HL-60/S4 treated with retinoic acid at 250 ng/mL for 4 days and 3 days (cell line): ENCODE measurements around the gene HTT-AS.

Experiments
- in situ Hi-C: fragments of 300-500 bp; cut with MboI; formaldehyde crosslinking; loops from 2 replicates; pipeline ENCODE4 v1.7.0; 2022; ENCODE audit warnings: low sequenced_read_pairs

Gene HTT-AS

DNA sequence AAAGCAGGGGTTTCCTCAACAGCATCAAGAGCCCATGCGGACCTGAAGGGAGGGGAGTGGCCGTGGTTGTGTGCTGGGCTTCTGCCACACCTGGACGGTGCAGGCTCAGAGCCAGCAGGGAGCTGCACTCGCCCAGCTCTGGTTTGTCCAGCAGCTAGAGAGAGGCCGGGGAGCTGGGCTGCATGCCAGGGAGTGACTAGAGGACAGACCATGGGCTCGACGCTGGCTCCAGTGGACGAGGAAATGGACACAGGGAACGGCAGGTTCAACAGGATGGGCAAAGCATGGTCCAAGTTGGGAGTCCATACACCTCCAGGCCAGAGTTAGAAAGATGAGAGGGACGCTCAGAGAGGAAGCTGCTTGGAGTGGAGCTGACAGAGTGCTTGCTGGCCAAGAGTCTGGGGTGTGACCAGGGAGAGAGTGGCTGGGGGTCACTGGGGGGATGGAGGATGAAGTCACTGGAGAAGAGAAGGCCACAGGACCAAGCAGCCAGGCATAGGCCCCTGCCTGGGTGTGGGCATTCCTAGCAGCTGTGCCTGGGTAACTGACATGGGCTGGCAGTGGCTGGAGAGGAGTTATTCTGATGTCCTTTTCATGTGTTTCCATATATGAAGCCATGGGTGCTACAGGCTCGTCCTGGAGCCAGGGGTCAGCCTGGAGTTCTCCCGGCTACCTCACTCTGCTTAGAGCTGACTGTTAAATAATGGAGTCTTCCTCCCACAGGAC, 42.8 kb downstream of the HTT-AS start:
- in situ Hi-C loops: no loop called here

GRCh38 chr4:3030566-3031356, 43.6 kb downstream of the HTT-AS start:
- in situ Hi-C loops: no loop called here

- in situ Hi-C loops: no loop called here
Observed at GRCh38 chr4:3029464-3029863, 44.9 kb downstream of the HTT-AS start.

- in situ Hi-C loops: no loop called here
Observed at GRCh38 chr4:3026540-3026939, 47.8 kb downstream of the HTT-AS start.

- in situ Hi-C loops: no loop called here
Observed at GRCh38 chr4:3025881-3026280, 48.5 kb downstream of the HTT-AS start.

DNA sequence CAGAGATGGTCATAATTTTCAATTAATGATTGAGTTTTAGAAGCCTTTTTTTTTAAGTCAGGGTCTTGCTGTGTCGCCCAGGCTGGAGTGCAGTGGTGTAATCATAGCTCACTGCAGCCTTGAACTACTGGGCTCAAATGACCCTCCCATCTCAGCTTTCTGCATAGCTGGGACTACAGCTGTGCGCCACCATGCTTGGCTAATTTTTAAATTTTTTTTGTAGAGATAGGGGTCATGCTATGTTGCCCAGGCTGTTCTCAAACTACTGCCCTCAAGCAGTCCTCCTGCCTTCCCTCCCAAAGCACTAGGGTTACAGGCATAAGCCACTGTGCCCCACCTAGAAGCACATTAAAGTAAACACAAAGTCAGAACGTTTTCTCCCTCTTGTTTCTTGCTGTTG, 51.7 kb downstream of the HTT-AS start:
- in situ Hi-C loops: no loop called here

- in situ Hi-C loops: no loop called here
Observed at GRCh38 chr4:3022112-3022511, 52.2 kb downstream of the HTT-AS start.

- in situ Hi-C loops: no loop called here
Observed at GRCh38 chr4:3021627-3022026, 52.7 kb downstream of the HTT-AS start.

DNA sequence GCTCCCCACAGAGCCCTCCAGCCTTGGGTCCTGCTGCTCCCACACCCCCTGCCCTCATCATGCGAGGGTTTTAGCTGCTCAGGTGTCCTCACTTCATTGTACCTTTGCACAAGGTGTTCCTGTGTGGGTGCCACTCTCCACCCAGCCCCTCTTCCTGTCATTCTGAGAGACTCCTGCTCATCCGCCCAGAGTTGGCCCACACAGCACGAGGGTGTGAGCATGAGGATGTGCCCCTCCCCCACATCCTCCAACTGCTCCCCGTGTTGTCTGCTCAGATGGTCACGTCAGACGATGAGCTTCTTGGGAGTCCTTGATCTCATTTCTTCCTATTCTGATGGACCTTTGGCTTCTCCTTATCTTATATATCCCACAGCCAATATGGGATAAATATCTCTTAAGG, 53.2 kb downstream of the HTT-AS start:
- in situ Hi-C loops: no loop called here

- in situ Hi-C loops: no loop called here
Observed at GRCh38 chr4:3019145-3019846, 55.0 kb downstream of the HTT-AS start.

- in situ Hi-C loops: no loop called here
Observed at GRCh38 chr4:3017504-3017903, 56.8 kb downstream of the HTT-AS start.

GRCh38 chr4:3016961-3017360, 57.4 kb downstream of the HTT-AS start:
- in situ Hi-C loops: no loop called here

DNA sequence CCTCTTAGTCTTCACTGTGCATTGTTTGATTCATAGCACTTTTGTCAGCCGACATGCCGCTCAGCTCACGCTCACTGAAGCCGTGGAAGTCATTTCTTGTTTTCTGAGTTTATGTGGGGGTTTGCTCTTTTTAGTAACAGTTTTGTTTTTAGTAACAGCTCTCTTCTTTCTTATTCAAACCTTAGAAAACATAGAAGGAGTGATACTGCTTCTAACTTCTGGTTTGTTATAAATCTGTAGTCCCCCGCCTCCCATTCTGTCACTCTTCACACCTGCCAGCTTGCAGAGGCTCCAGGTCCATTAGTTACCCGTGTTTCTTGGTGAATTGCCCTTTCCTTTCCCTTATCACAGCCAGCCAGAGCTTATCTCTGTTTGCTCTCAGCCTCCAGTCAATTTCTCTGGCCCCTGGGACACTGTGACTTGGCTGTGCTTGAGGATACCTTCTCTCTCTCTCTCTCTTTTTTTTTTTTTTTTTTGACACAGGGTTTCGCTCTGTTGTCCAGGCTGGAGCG, 60.4 kb downstream of the HTT-AS start:
- in situ Hi-C loops: no loop called here
